ENCODE measurements around the gene DCP1A.

DNA sequence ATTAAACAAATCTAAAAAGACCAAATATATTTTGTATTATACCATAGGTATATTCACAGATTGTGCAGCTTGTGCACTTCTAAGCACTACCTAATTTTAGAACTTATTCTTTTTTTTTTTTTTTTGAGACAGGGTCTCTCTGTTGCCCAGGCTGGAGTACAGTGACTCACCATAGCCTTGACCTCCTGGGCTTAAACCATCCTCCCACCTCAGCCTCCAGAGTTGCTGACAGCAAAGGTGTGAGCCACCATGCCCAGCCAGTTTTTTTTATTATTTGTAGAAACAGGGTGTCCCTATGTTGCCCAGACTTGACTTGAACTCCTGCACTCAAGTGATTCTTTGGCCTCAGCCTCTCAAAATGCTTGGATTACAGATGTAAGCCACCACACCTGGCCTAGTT lies 79.6 kb downstream of the DCP1A start:
- TF ChIP-seq JUND (IDR thresholded peaks at IDR 0.05; ENCODE audit: borderline replicate concordance, low read depth, low read length) (no peak), JUND (tag; IDR thresholded peaks at IDR 0.05; ENCODE audit: borderline replicate concordance, low read depth, low read length) (no peak), RFX5 (IDR thresholded peaks at IDR 0.05; ENCODE audit: low read depth, low read length) (no peak)
- TF ChIP-seq, protein P1, sequence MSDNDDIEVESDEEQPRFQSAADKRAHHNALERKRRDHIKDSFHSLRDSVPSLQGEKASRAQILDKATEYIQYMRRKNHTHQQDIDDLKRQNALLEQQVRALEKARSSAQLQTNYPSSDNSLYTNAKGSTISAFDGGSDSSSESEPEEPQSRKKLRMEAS (CRISPR knock-in tag; IDR thresholded peaks at IDR 0.05): no peak

Measured in K562 (cell line).